H1 (cell line): Measurements from ENCODE around the gene AGER. TPM values are rescaled to one million over a fixed set of nuclear protein-coding genes. Genes with fewer than 3 reads are reported as not detected.

Experiments used
- CTCF ChIA-PET: fragments of 300-600 bp; sonication (Branson Sonifier 250); formaldehyde crosslinking; loops from one replicate; lab custom pipeline; 2021; ENCODE audit not compliant: partially characterized antibody; lab: Charles Lee
- POLR2A ChIA-PET: fragments of 300-600 bp; sonication (Branson Sonifier 250); formaldehyde crosslinking; loops from one replicate; lab custom pipeline; 2021; ENCODE audit warnings: inconsistent platforms; ENCODE audit not compliant: partially characterized antibody; lab: Charles Lee
- DNase-seq, 2 experiments: peaks; one replicate each; pipeline versions ENCODE4 v3.0.0 to v3.0.0-alpha.2; 2010 to 2022; ENCODE audit warnings: low spot score in 2 of 2, low read depth in 1 of 2, mixed read lengths in 1 of 2
- FAIRE-seq: peaks from 2 replicates; lab custom pipeline; 2011; peaks lifted over from hg19 to GRCh38; lab: Jason Lieb, UNC
- H2AFZ ChIP-seq: 2 replicates; pipeline ENCODE4 v1.8.1; 2012; ENCODE audit warnings: low read length, inconsistent platforms
- H2AK5ac ChIP-seq: 2 replicates; pipeline ENCODE4 v1.6.1; 2013; ENCODE audit warnings: low read depth, low read length
- H2BK120ac ChIP-seq: replicated peaks from 2 replicates; pipeline ENCODE3; 2013; ENCODE audit warnings: low read depth, low read length, inconsistent platforms
- H2BK12ac ChIP-seq: 2 replicates; pipeline ENCODE4 v1.6.1; 2013; ENCODE audit warnings: low read depth, low read length
- H2BK15ac ChIP-seq: 2 replicates; pipeline ENCODE4 v1.6.1; 2013; ENCODE audit warnings: low read length
- H2BK20ac ChIP-seq: 2 replicates; pipeline ENCODE4 v1.6.1; 2013; ENCODE audit warnings: low read length
- H2BK5ac ChIP-seq: 2 replicates; pipeline ENCODE4 v1.6.1; 2013; ENCODE audit warnings: low read depth, low read length
- H3K14ac ChIP-seq: 2 replicates; pipeline ENCODE4 v1.6.1; 2013; ENCODE audit warnings: inconsistent platforms; ENCODE audit not compliant: insufficient read length
- H3K18ac ChIP-seq: 2 replicates; pipeline ENCODE4 v1.6.1; 2013; ENCODE audit warnings: low read length; ENCODE audit errors: extremely low read depth
- H3K23ac ChIP-seq: 2 replicates; pipeline ENCODE4 v1.6.1; 2013; ENCODE audit warnings: inconsistent platforms; ENCODE audit not compliant: insufficient read length
- H3K23me2 ChIP-seq: 2 replicates; pipeline ENCODE4 v1.6.1; 2013; ENCODE audit warnings: low read depth, low read length
- H3K27ac ChIP-seq: 2 replicates; pipeline ENCODE4 v1.6.1; 2011; ENCODE audit warnings: low read depth, low read length, inconsistent platforms
- H3K27me3 ChIP-seq, 4 experiments: replicated peaks in 1 of 4; 1 replicate in 1 of 4; 2 replicates in 3 of 4; pipeline versions ENCODE4 v1.6.1 to v1.8.1; 2011 to 2013; ENCODE audit warnings: low read length in 3 of 4, mild to moderate bottlenecking in 3 of 4, inconsistent platforms in 2 of 4, mixed read lengths in 2 of 4, moderate library complexity in 1 of 4; ENCODE audit not compliant: control insufficient read depth in 3 of 4, insufficient read depth in 3 of 4; ENCODE audit errors: extremely low read depth in 1 of 4
- H3K36me3 ChIP-seq, 4 experiments: 2 replicates each; pipeline versions ENCODE4 v1.6.1 to v1.8.1; 2011 to 2013; ENCODE audit warnings: mild to moderate bottlenecking in 4 of 4, low read length in 3 of 4, moderate library complexity in 2 of 4, control low read depth in 1 of 4, inconsistent platforms in 1 of 4; ENCODE audit not compliant: insufficient read depth in 4 of 4, control insufficient read depth in 2 of 4
- H3K4ac ChIP-seq: replicated peaks from 2 replicates; pipeline ENCODE3; 2013; ENCODE audit warnings: low read length, low read depth, mixed read lengths, inconsistent platforms; ENCODE audit not compliant: insufficient read length
- H3K4me1 ChIP-seq, 4 experiments: replicated peaks in 1 of 4; 1 replicate in 1 of 4; 2 replicates in 3 of 4; pipeline versions ENCODE4 v1.6.1 to v1.8.1; 2011 to 2013; ENCODE audit warnings: low read length in 3 of 4, inconsistent platforms in 2 of 4, mixed read lengths in 1 of 4; ENCODE audit not compliant: insufficient read depth in 4 of 4, control insufficient read depth in 3 of 4
- H3K4me2 ChIP-seq, 2 experiments: 2 replicates each; pipeline versions ENCODE4 v1.6.1 to v1.8.1; 2011 to 2013; ENCODE audit warnings: low read depth in 2 of 2, low read length in 2 of 2, control low read depth in 1 of 2, inconsistent platforms in 1 of 2, mild to moderate bottlenecking in 1 of 2; ENCODE audit not compliant: insufficient read depth in 1 of 2
- H3K4me3 ChIP-seq, 4 experiments: fragments of 200-600, 300-600 bp in 1 of 4; sonication (generic), shearing (Covaris generic), sonication (Bioruptor Twin) in 1 of 4; 2 replicates each; pipeline versions ENCODE4 v1.5.1 to v1.8.1; 2011 to 2016; ENCODE audit warnings: low read length in 4 of 4, low read depth in 3 of 4, control low read depth in 2 of 4, inconsistent platforms in 2 of 4, mild to moderate bottlenecking in 2 of 4, mixed read lengths in 1 of 4, moderate library complexity in 1 of 4; ENCODE audit not compliant: insufficient read depth in 2 of 4; ENCODE audit errors: extremely low read depth in 1 of 4
- H3K56ac ChIP-seq: replicated peaks from 2 replicates; pipeline ENCODE3; 2013; ENCODE audit warnings: low read depth, mild to moderate bottlenecking, mixed read lengths, low read length, inconsistent platforms; ENCODE audit not compliant: insufficient read length
- H3K79me1 ChIP-seq: 2 replicates; pipeline ENCODE4 v1.6.1; 2013; ENCODE audit warnings: low read depth, low read length, control low read depth
- H3K79me2 ChIP-seq, 2 experiments: 2 replicates each; pipeline versions ENCODE4 v1.6.1 to v1.8.1; 2012 to 2013; ENCODE audit warnings: low read length in 2 of 2, mild to moderate bottlenecking in 2 of 2, inconsistent platforms in 1 of 2; ENCODE audit not compliant: insufficient read depth in 2 of 2, control insufficient read depth in 1 of 2
- H3K9ac ChIP-seq, 4 experiments: replicated peaks in 1 of 4; 1 replicate in 1 of 4; 2 replicates in 3 of 4; pipeline versions ENCODE4 v1.6.1 to v1.8.1; 2011 to 2013; ENCODE audit warnings: low read depth in 3 of 4, low read length in 3 of 4, control low read depth in 2 of 4, mild to moderate bottlenecking in 2 of 4, moderate library complexity in 2 of 4, inconsistent platforms in 1 of 4; ENCODE audit errors: extremely low read depth in 1 of 4
- H3K9me3 ChIP-seq, 2 experiments: 2 replicates each; pipeline versions ENCODE4 v1.6.1 to v1.8.1; 2012 to 2013; ENCODE audit warnings: mild to moderate bottlenecking in 2 of 2, moderate library complexity in 2 of 2, control low read depth in 1 of 2, inconsistent platforms in 1 of 2, low read depth in 1 of 2, low read length in 1 of 2, mixed read lengths in 1 of 2; ENCODE audit not compliant: insufficient read depth in 2 of 2
- H4K20me1 ChIP-seq, 2 experiments: replicated peaks in 1 of 2; 2 replicates each; pipeline versions ENCODE3 to v1.8.1; 2011 to 2013; ENCODE audit warnings: inconsistent platforms in 2 of 2, low read length in 2 of 2, mild to moderate bottlenecking in 1 of 2; ENCODE audit not compliant: insufficient read depth in 2 of 2, control insufficient read depth in 1 of 2
- H4K5ac ChIP-seq: 2 replicates; pipeline ENCODE4 v1.6.1; 2013; ENCODE audit warnings: low read length, low read depth, mixed read lengths, inconsistent platforms; ENCODE audit not compliant: insufficient read length
- H4K8ac ChIP-seq: 2 replicates; pipeline ENCODE4 v1.8.0; 2013; ENCODE audit warnings: mild to moderate bottlenecking, moderate library complexity, low read length, inconsistent platforms; ENCODE audit not compliant: insufficient read depth; ENCODE audit errors: extremely low read depth
- H4K91ac ChIP-seq: replicated peaks from 2 replicates; pipeline ENCODE3; 2013; ENCODE audit warnings: low read length, mixed read lengths, inconsistent platforms; ENCODE audit not compliant: insufficient read length
- ASH2L ChIP-seq: fragments of 200-600, 300-600 bp; sonication (generic); IDR thresholded peaks from one replicate; pipeline ENCODE4 v1.7.1; 2017; ENCODE audit warnings: low read length
- CEBPB ChIP-seq: IDR thresholded peaks from 2 replicates; pipeline ENCODE4 v1.6.1; 2012; ENCODE audit warnings: low read depth, low read length
- CTCF ChIP-seq, 3 experiments: IDR thresholded peaks; 1 replicate in 2 of 3; 2 replicates in 1 of 3; pipeline versions ENCODE4 v1.5.1 to v1.6.1; 2011; ENCODE audit warnings: low read length in 3 of 3, mild to moderate bottlenecking in 3 of 3, inconsistent platforms in 2 of 3, low read depth in 1 of 3, moderate library complexity in 1 of 3; ENCODE audit not compliant: insufficient read depth in 1 of 3; ENCODE audit errors: control extremely low read depth in 1 of 3
- FOSL1 ChIP-seq: IDR thresholded peaks from 2 replicates; pipeline ENCODE4 v1.6.1; 2011; ENCODE audit warnings: mild to moderate bottlenecking, low read depth, low read length, moderate library complexity; ENCODE audit not compliant: insufficient read depth
- KDM4A ChIP-seq: IDR thresholded peaks from one replicate; pipeline ENCODE4 v1.7.1; 2012; ENCODE audit warnings: low read depth, mild to moderate bottlenecking, moderate library complexity, low read length, inconsistent platforms; ENCODE audit not compliant: severe bottlenecking
- POU5F1 ChIP-seq: IDR thresholded peaks from 2 replicates; pipeline ENCODE4 v1.6.1; 2011; ENCODE audit warnings: low read depth, mild to moderate bottlenecking, low read length, moderate library complexity
- RXRA ChIP-seq: IDR thresholded peaks from 2 replicates; pipeline ENCODE4 v1.6.1; 2011; ENCODE audit warnings: low read depth, mild to moderate bottlenecking, low read length, moderate library complexity; ENCODE audit not compliant: insufficient read depth
- TAF1 ChIP-seq: IDR thresholded peaks from 2 replicates; pipeline ENCODE4 v1.6.1; 2011; ENCODE audit warnings: mild to moderate bottlenecking, low read depth, low read length
- WGBS, 2 experiments: shearing (Covaris generic) in 1 of 2; methylation state at CpG; one replicate each; pipeline versions ENCODE4 v1.1.6 to v1.1.7; 2013 to 2015; ENCODE audit warnings: low lambda C conversion rate in 2 of 2, mixed read lengths in 2 of 2, inconsistent platforms in 1 of 2, low coverage in 1 of 2, missing lambda C conversion rate in 1 of 2; ENCODE audit not compliant: insufficient replicate concordance in 2 of 2, insufficient coverage in 1 of 2, insufficient read length in 1 of 2; ENCODE audit errors: extremely low coverage in 1 of 2, missing lambda C conversion rate in 1 of 2; 5-methylcytosine and 5-hydroxymethylcytosine counted together
- polyA plus RNA-seq, 7 experiments: library from polyadenylated mRNA; depleted of rRNA in 3 of 7; stranded (reverse) in 5 of 7; unstranded in 2 of 7; fragments of >200 nt in 5 of 7; fragments of 200-250 nt in 2 of 7; gene quantifications; 1 replicate in 5 of 7; 2 replicates in 1 of 7; 4 replicates in 1 of 7; pipeline versions ENCODE4 v1.2.1 to v1.2.3, GENCODE V29; 2011 to 2013; ENCODE audit warnings: missing spikeins in 2 of 7, mixed read lengths in 2 of 7
- total RNA-seq: library from RNA; stranded (reverse); fragmentation: NEBNext Ultra II Directional; extraction: Animal tissue kit (Norgen Biotek cat#: 25700); gene quantifications from 2 replicates; pipeline ENCODE4 v1.2.1, GENCODE V29; 2021
- TF ChIP-seq, protein P1 (sequence below): IDR thresholded peaks from 2 replicates; pipeline ENCODE4 v1.6.1; 2012; ENCODE audit warnings: inconsistent platforms

Gene AGER
- total and polyA plus RNA-seq, 2 of the 8 experiments (the other 6 are each of a cell fraction or from before 2014, with no cell fraction given): 3.8 to 10.9 TPM

DNA sequence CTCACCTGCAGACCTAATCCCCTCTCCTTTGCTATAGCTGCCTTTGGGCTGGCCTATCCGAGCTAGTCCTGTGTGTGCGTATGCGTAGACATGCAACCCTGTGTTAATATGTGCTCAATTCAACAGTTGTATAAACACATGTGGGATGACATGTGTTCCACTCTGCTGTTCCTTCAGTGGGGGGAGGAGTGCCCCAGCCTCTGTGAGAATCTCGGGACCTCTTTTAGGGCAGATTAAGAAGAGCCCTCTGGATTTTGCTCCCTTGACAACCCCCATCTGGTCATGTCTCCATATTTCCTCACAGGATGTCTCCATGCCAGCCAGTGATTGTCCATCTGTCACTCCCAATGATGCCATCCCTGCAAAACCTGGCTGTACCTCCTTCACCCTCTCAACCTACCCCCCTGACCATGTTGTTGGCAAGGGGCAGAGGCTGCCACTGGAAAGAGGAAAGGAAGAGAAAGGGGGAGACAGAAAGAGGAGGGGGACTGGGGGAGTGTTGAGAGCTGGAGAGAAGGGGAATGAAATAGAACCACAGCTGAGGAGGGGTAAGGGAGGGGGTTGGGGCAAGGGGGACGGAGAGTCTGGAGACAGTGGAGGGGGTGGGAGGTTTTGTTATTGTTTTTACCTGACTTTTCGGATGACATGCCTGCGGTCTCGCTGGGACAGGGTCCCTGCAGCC, 32.7 kb downstream of the AGER start:
- Histone ChIP-seq H3K9ac (no peak overlapping the region), H3K79me2 (peaks cover 0 to 5% of the 10 kb centered on the region in 2 experiments; a peak in 1 of 4 replicates), H2AFZ (no peak overlapping the region), H3K36me3 (peaks cover under 1 to 3% (median 1%) of the 10 kb centered on the region in 4 experiments; a peak in 2 of 8 replicates), H4K91ac (no peak overlapping the region), H3K23ac (no peak overlapping the region), H3K27ac (no peak overlapping the region), H3K79me1 (0 out of 2 replicates have a peak, but pooled peaks cover 3% of the 10 kb centered on the region), H4K8ac (no peak overlapping the region), H3K23me2 (peaks cover 25% of the 10 kb centered on the region), H3K18ac (peak overlapping the region; percentile 62; the same call in 1 of the 2 replicates), H3K9me3 (no peaks in the 10 kb centered on the region), H3K4me1 (peaks cover 14 to 37% (median 17%) of the 10 kb centered on the region in 4 experiments), H2BK5ac (no peak overlapping the region), H3K14ac (no peak overlapping the region), H4K20me1 (no peaks in the 10 kb centered on the region), H2BK12ac (no peak overlapping the region), H2AK5ac (no peak overlapping the region; the same call in 1 of the 2 replicates), H4K5ac (no peak overlapping the region), H2BK120ac (no peak overlapping the region), H3K56ac (no peak overlapping the region), H3K4ac (no peak overlapping the region), H3K4me3 (peak overlapping the region in 2 of 4 experiments; percentile 55 to 76; a peak in 4 of 8 replicates), H2BK20ac (no peak overlapping the region), H2BK15ac (peak overlapping the region; percentile 98; the same call in 1 of the 2 replicates), H3K4me2 (peak overlapping the region; percentile 94 to 100), H3K27me3 (peaks cover 4 to 41% (median 37%) of the 10 kb centered on the region in 4 experiments)
- FAIRE-seq (no peak), DNase-seq (no peak)
- POLR2A ChIA-PET: interaction anchor here (0.6 to 4.7 kb wide), 20 partner anchors 8 to 80 kb away, joined by 3 to 30 read pairs (median 4); partner anchors contain the start of genes ATF6B, EGFL8, FKBPL and GPSM3
- WGBS, 2 experiments: 33% methylated on average over 5 of the region's 8 CpGs; no CpG with 5 or more reads in 1 of the 2 experiments
- CTCF ChIA-PET: interaction anchor here (1.0 to 4.7 kb wide), 5 partner anchors 13 to 37 kb away, joined by 4 to 23 read pairs (median 5); partner anchors contain the start of genes ATF6B and EGFL8
- TF ChIP-seq ASH2L: no peak
- no peak for TF ChIP-seq POU5F1
- TF ChIP-seq, protein P1, sequence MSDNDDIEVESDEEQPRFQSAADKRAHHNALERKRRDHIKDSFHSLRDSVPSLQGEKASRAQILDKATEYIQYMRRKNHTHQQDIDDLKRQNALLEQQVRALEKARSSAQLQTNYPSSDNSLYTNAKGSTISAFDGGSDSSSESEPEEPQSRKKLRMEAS: no peak
- no peak for TF ChIP-seq KDM4A
- TF ChIP-seq RXRA: no peak
- no peak for TF ChIP-seq FOSL1
- TF ChIP-seq TAF1: no peak
- no peak for TF ChIP-seq CEBPB
- no peak for TF ChIP-seq CTCF (IDR thresholded peaks at IDR 0.05; ENCODE audit: control extremely low read depth in 1 of 3, insufficient read depth in 1 of 3, low read depth in 1 of 3, low read length in 3 of 3)
